Right cardiac atrium (tissue), 5 donors: ENCODE measurements around the gene ERBB2. TPM values are rescaled to one million over a fixed set of nuclear protein-coding genes. Genes with fewer than 3 reads are reported as not detected.
A peak's percentile ranks its signal among the peaks of the same experiment; 100 is the strongest.

ENCODE experiments used
- ATAC-seq, 2 donors: fragments of 200-7000 bp; cut with Tn5 transposase; one replicate each; pipeline versions ENCODE4 v1.8.0 to v1.9.1; 2020; ENCODE audit warnings: moderate library complexity in 2 of 2, mild to moderate bottlenecking in 1 of 2
- DNase-seq, 3 donors: peaks; one replicate each; pipeline ENCODE4 v3.0.0-alpha.2; 2020
- H3K27ac ChIP-seq: one replicate; pipeline ENCODE4 v1.5.1; 2013; ENCODE audit warnings: mild to moderate bottlenecking, low read length, control low read depth, moderate library complexity
- H3K27me3 ChIP-seq: one replicate; pipeline ENCODE4 v1.6.1; 2013; ENCODE audit not compliant: control insufficient read depth, insufficient read depth
- H3K4me1 ChIP-seq: one replicate; pipeline ENCODE4 v1.6.1; 2013; ENCODE audit warnings: low read length; ENCODE audit not compliant: control insufficient read depth, insufficient read depth
- H3K4me3 ChIP-seq: one replicate; pipeline ENCODE4 v1.5.1; 2013; ENCODE audit warnings: low read length, control low read depth
- H3K9me3 ChIP-seq: one replicate; pipeline ENCODE4 v1.6.1; 2013; ENCODE audit warnings: low read length; ENCODE audit not compliant: control insufficient read depth
- WGBS: extraction: QIAGEN DNeasy Blood & Tissue Kit; methylation state at CpG from one replicate; pipeline ENCODE4 v1.1.7; 2013; 5-methylcytosine and 5-hydroxymethylcytosine counted together
- intact Hi-C, 4 donors: fragments of 100-400 bp; cut with DNase I; formaldehyde crosslinking; loops; one replicate each; pipeline versions ENCODE4 v1.11.0 to v1.14.0; 2022 to 2023
- polyA plus RNA-seq: library from polyadenylated mRNA; stranded (reverse); fragments of 200-250 nt; gene quantifications from one replicate; pipeline ENCODE4 v1.2.3, GENCODE V29; 2013
- total RNA-seq, 4 donors: library from RNA; stranded (reverse); fragmentation: NEBNext Ultra II Directional; extraction: Animal tissue kit (Norgen Biotek cat#: 25700); gene quantifications; one replicate each; pipeline ENCODE4 v1.2.1, GENCODE V29; 2021
- donor health status: healthy with polysubstance abuse.
- donor health status: DM: no; HTN: yes; CAD: no.
- donor health status: DM: no; HTN: no; CAD: no.
- donor health status: DM: no; HTN: yes; CAD: no; lungs with severe emphysema.
- donor health status: DM: yes; HTN: yes; CAD: no.

ERBB2 gene
- total and polyA plus RNA-seq, 5 donors: 56.4 to 178 (median 102) TPM

DNA sequence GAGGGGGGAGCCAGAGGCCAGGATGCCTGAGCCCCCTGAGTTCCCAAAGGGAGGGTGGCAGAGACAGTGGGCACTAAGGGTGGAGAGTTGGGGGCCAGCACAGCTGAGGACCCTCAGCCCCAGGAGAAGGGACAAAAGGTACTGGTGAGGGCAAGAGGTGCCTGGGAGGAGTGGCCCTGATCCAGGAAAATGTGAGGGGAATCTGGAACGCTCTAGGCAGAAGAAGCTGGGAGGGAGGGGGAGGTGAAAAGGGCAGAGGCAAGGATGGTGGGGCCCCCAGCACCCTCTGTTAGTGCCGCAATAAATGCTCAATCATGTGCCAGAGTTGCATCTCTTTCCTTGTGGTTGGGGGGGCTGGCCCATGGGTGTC, 33.6 kb upstream of the ERBB2 start:
- 38% methylated on average over 2 of the region's 2 CpGs for WGBS
- intact Hi-C loops: loop anchor here in 1 of 4 donors (10.0 kb wide), 1 partner anchor 59 kb away; no protein-coding TSS in a partner anchor
- Histone ChIP-seq H3K9me3 (no peaks in the 10 kb centered on the region), H3K27ac (peak overlapping the region; percentile 73), H3K4me1 (no peaks in the 10 kb centered on the region), H3K27me3 (no peaks in the 10 kb centered on the region), H3K4me3 (peak overlapping the region; percentile 25)
- DNase-seq: no peak
- ATAC-seq: peak in 1 of 2 donors; percentile 1

DNA sequence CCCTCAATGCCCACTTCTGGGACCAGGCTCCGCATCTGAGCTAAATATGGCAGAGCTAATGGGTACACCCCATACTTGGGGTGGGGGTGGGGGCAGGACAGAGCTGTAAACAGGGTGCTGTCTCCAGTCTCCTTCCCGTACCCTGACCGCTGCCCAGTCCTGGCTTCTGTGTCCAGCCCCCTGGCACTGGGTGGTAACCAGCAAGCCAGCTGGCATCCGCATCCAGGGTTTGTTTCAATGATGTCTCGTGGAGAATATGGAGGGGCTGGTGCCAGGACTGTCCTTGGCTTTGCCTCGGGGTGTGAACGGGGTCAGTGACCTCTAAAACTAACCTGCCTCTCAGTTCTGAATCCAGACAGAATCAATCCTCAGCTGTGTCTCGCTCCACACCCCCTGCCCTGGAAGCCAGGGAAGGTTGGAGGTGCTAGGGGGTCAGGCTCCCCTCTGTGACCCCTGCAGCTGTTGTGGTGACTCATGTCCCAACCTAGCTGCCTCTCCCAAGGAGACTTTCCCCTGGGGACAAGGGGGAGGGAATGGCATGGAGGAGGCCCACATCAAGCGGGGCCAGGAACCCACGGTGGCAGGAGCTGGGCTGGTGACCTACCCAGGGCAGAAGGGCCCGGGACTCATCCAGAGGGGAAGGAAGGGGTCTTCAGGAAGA, 33.1 kb upstream of the ERBB2 start:
- 46% methylated on average over 11 of the region's 11 CpGs for WGBS
- no peaks in the 10 kb centered on the region for H3K27me3 ChIP-seq
- intact Hi-C loops: loop anchor here in 1 of 4 donors (10.0 kb wide), 1 partner anchor 58 kb away; no protein-coding TSS in a partner anchor
- H3K27ac ChIP-seq: peak overlapping the region; percentile 73
- no peaks in the 10 kb centered on the region for H3K9me3 ChIP-seq
- H3K4me1 ChIP-seq: no peaks in the 10 kb centered on the region
- H3K4me3 ChIP-seq: peak overlapping the region; percentile 25
- ATAC-seq (peak; percentile 48 to 54), DNase-seq (peak; percentile 78 to 91 (median 83))

- peak; percentile 58 to 86 (median 81) for DNase-seq
- H3K27me3 ChIP-seq: no peaks in the 10 kb centered on the region
Observed at GRCh38 chr17:39667262-39667944, 32.5 kb upstream of the ERBB2 start.

GRCh38 chr17:39667945-39668924, 31.6 kb upstream of the ERBB2 start, which contains the start of gene PNMT:
PNMT (plus strand) TSS chr17:39668453; CDS start chr17:39668476, 23 bp downstream.
- DNase-seq: peak; percentile 75 to 93 (median 91)
- peak in 1 of 2 donors; percentile 3 for ATAC-seq
- no peaks in the 10 kb centered on the region for H3K9me3 ChIP-seq
- WGBS: 2% methylated on average over 85 of the region's 85 CpGs
- intact Hi-C loops: loop anchor here in 1 of 4 donors (10.0 kb wide), 1 partner anchor 57 kb away; no protein-coding TSS in a partner anchor
- no peaks in the 10 kb centered on the region for H3K27me3 ChIP-seq
- H3K27ac ChIP-seq: peak within 1 kb of the TSS; percentile 73
- H3K4me1 ChIP-seq: no peaks in the 10 kb centered on the region
- peak within 1 kb of the TSS; percentile 25 for H3K4me3 ChIP-seq

More at GRCh38 chr17:39667262-39667944, 32.5 kb upstream of the ERBB2 start:
- peak; percentile 30 to 36 for ATAC-seq
- H3K4me1 ChIP-seq: no peaks in the 10 kb centered on the region
- H3K9me3 ChIP-seq: no peaks in the 10 kb centered on the region
- 7% methylated on average over 49 of the region's 49 CpGs for WGBS
- H3K27ac ChIP-seq: peak overlapping the region; percentile 73
- intact Hi-C loops: loop anchor here in 1 of 4 donors (10.0 kb wide), 1 partner anchor 57 kb away; no protein-coding TSS in a partner anchor
- peak overlapping the region; percentile 25 for H3K4me3 ChIP-seq

DNA sequence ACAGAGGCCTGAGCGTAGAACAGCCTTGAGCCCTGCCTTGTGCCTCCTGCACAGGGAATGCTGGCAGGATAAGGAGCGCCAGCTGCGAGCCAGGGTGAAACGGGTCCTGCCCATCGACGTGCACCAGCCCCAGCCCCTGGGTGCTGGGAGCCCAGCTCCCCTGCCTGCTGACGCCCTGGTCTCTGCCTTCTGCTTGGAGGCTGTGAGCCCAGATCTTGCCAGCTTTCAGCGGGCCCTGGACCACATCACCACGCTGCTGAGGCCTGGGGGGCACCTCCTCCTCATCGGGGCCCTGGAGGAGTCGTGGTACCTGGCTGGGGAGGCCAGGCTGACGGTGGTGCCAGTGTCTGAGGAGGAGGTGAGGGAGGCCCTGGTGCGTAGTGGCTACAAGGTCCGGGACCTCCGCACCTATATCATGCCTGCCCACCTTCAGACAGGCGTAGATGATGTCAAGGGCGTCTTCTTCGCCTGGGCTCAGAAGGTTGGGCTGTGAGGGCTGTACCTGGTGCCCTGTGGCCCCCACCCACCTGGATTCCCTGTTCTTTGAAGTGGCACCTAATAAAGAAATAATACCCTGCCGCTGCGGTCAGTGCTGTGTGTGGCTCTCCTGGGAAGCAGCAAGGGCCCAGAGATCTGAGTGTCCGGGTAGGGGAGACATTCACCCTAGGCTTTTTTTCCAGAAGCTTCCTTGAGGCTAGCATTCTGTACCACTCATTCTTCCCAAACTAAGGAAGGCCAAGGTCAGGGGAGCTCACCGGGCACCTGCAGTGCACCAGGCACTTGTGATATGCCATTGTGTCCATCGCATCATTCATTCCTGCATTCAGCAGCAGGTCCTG, 29.7 kb upstream of the ERBB2 start:
- DNase-seq (peak in 2 of 3 donors; percentile 55 to 60), ATAC-seq (no peak)
- H3K9me3 ChIP-seq: no peaks in the 10 kb centered on the region
- no peaks in the 10 kb centered on the region for H3K27me3 ChIP-seq
- no peak overlapping the region for H3K4me3 ChIP-seq
- intact Hi-C loops: loop anchor here in 2 of 4 donors (10.0 kb wide), 2 partner anchors 45 to 55 kb away; partner anchors contain the start of gene PPP1R1B (in 1 of the 2)
- H3K4me1 ChIP-seq: no peaks in the 10 kb centered on the region
- H3K27ac ChIP-seq: peak overlapping the region; percentile 74
- WGBS: 86% methylated on average over 23 of the region's 23 CpGs

- intact Hi-C loops: loop anchor here in 1 of 4 donors (10.0 kb wide), 1 partner anchor 46 kb away; the partner anchor contains the start of gene PPP1R1B
- Histone ChIP-seq H3K27me3 (no peaks in the 10 kb centered on the region), H3K4me1 (peaks cover 5% of the 10 kb centered on the region), H3K9me3 (no peaks in the 10 kb centered on the region), H3K27ac (peak overlapping the region; percentile 74), H3K4me3 (no peak overlapping the region)
- ATAC-seq: no peak
- DNase-seq: peak in 2 of 3 donors; percentile 37 to 44
- whole genome bisulfite sequencing: 49% methylated on average over 4 of the region's 4 CpGs
Observed at GRCh38 chr17:39670746-39671145, 29.1 kb upstream of the ERBB2 start.

DNA sequence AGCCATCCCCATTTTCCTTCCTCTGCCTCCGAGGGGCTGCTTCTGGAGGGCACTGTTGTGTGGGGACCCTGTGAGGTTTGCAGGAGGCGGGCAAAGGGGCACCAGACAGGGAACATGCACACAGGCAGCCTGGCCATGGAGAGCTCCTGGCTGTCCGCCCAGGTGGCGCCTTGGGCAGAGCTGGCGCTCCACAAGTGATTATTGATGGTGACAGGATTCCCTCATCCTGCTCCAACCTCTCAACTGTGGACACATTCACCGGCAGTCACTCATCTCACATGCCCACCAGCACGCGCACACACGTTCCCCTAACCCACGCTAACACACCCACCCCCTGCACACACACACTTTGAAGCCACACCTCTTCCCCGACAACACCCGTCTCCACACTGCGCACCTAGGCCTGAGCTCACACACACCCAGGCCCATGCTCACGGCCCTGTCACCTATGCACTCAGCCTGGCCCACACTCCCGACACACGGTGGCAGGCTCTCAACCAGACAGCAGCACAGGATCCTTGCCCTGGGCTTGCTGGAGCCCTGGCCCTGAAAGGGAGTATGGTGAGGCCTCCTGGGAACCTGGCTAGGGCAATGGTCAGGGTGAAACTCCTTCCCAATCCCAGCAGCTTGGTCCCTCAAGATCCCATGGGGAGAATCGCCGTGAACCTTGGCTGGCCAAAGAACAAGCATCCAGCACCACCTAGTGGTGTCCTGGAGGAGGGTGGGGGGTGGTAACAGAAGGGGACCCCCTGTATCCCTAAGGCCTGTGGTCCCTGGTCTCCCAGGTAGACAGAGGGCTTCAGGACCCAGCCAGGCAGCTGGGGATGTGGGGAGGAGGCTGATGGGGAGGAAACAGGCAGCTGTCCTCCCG, 28.0 kb upstream of the ERBB2 start:
- 44% methylated on average over 19 of the region's 19 CpGs for WGBS
- ATAC-seq (peak; percentile 5 to 10), DNase-seq (peak; percentile 58 to 88 (median 86))
- H3K4me3 ChIP-seq: no peak overlapping the region
- intact Hi-C loops: loop anchor here in 1 of 4 donors (10.0 kb wide), 1 partner anchor 47 kb away; the partner anchor contains the start of gene PPP1R1B
- peaks cover 12% of the 10 kb centered on the region for H3K4me1 ChIP-seq
- no peaks in the 10 kb centered on the region for H3K27me3 ChIP-seq
- no peaks in the 10 kb centered on the region for H3K9me3 ChIP-seq
- H3K27ac ChIP-seq: peak overlapping the region; percentile 74

- intact Hi-C loops: loop anchor here in 1 of 4 donors (10.0 kb wide), 1 partner anchor 48 kb away; the partner anchor contains the start of gene PPP1R1B
- peak in 2 of 3 donors; percentile 47 to 51 for DNase-seq
- Histone ChIP-seq H3K27me3 (no peaks in the 10 kb centered on the region), H3K4me3 (no peak overlapping the region), H3K4me1 (peaks cover 14% of the 10 kb centered on the region), H3K27ac (peak overlapping the region; percentile 44), H3K9me3 (no peaks in the 10 kb centered on the region)
- 77% methylated on average over 15 of the region's 15 CpGs for WGBS
- ATAC-seq: no peak
Observed at GRCh38 chr17:39672522-39673334, 27.1 kb upstream of the ERBB2 start.
